HG03039 (cell line): Measurements from ENCODE around the gene KLRB1.
"Not testable (repeated sequence)": the region's sequence is repeated elsewhere in the genome, so short reads cannot be mapped to it uniquely, and the experiment has no call there.

Source experiments
- ATAC-seq: cut with Tn5 transposase; IDR thresholded peaks from one replicate; pipeline ENCODE4 v1.9.1; 2021; ENCODE audit warnings: mild to moderate bottlenecking, moderate library complexity; ENCODE audit not compliant: unreplicated experiment

Gene KLRB1

GRCh38 chr12:9607716-9608115, at the start of gene KLRB1:
TSS of gene KLRB1 (minus strand) at chr12:9607916. CDS start at chr12:9607839, 77 bp downstream.
- ATAC-seq, result no peak

GRCh38 chr12:9651265-9651729, 43.6 kb upstream of the KLRB1 start:
- no peak for ATAC-seq

- ATAC-seq, result no peak
These were observed 42.4 kb upstream of the KLRB1 start for GRCh38 chr12:9650151-9650576.

- ATAC-seq, result no peak
These were observed 41.8 kb upstream of the KLRB1 start for GRCh38 chr12:9649532-9649940.

GRCh38 chr12:9648701-9649531, 41.2 kb upstream of the KLRB1 start:
- no peak for ATAC-seq

- peak; percentile 68 for ATAC-seq
These were observed 40.3 kb upstream of the KLRB1 start for GRCh38 chr12:9647825-9648700.

- no peak for ATAC-seq
These were observed 39.4 kb upstream of the KLRB1 start for GRCh38 chr12:9646794-9647781.

GRCh38 chr12:9644985-9645551, 37.4 kb upstream of the KLRB1 start:
- ATAC-seq, result not testable (repeated sequence)

- no peak for ATAC-seq
These were observed 35.5 kb upstream of the KLRB1 start for GRCh38 chr12:9643266-9643660.

- no peak for ATAC-seq
These were observed 35.0 kb upstream of the KLRB1 start for GRCh38 chr12:9642606-9643265.

GRCh38 chr12:9640024-9640423, 32.3 kb upstream of the KLRB1 start:
- ATAC-seq, result no peak

- no peak for ATAC-seq
These were observed 29.1 kb upstream of the KLRB1 start for GRCh38 chr12:9636851-9637206.

- ATAC-seq, result no peak
These were observed 28.6 kb upstream of the KLRB1 start for GRCh38 chr12:9636150-9636850.

- ATAC-seq, result no peak
These were observed 27.4 kb upstream of the KLRB1 start for GRCh38 chr12:9634969-9635754.

GRCh38 chr12:9634177-9634803, 26.6 kb upstream of the KLRB1 start:
- ATAC-seq, result no peak

GRCh38 chr12:9632766-9633165, 25.1 kb upstream of the KLRB1 start:
- ATAC-seq, result no peak

- ATAC-seq, result no peak
These were observed 19.1 kb upstream of the KLRB1 start for GRCh38 chr12:9626821-9627220.

GRCh38 chr12:9626291-9626690, 18.6 kb upstream of the KLRB1 start:
- ATAC-seq, result no peak
